ENCODE results near the gene SLC35E3.

DNA sequence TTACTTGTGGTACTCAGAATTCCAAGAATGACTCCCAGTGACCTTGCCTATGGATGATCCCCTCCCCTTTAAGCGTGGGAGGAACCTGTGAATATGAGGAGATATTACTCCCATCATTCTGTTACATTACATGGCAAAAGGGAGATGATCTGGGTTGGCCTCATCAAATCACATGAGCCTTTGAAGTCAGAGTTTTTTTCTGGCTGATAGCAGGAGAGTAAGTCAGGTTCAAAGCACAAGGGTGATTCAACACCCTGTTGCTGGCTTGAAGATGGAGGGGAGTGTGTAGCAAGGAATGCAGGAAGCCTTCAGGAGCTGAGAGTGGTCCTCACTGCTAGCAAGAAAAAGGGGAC, 52.9 kb downstream of the SLC35E3 start:
- TF ChIP-seq, protein P1, sequence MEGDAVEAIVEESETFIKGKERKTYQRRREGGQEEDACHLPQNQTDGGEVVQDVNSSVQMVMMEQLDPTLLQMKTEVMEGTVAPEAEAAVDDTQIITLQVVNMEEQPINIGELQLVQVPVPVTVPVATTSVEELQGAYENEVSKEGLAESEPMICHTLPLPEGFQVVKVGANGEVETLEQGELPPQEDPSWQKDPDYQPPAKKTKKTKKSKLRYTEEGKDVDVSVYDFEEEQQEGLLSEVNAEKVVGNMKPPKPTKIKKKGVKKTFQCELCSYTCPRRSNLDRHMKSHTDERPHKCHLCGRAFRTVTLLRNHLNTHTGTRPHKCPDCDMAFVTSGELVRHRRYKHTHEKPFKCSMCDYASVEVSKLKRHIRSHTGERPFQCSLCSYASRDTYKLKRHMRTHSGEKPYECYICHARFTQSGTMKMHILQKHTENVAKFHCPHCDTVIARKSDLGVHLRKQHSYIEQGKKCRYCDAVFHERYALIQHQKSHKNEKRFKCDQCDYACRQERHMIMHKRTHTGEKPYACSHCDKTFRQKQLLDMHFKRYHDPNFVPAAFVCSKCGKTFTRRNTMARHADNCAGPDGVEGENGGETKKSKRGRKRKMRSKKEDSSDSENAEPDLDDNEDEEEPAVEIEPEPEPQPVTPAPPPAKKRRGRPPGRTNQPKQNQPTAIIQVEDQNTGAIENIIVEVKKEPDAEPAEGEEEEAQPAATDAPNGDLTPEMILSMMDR (IDR thresholded peaks at IDR 0.05): no peak
- no peak for TF ChIP-seq POLR2A (IDR thresholded peaks at IDR 0.05)

Data from right lobe of liver (tissue), 4 donors.